ENCODE results near the gene BIN1. TPM values are rescaled to one million over a fixed set of nuclear protein-coding genes. Genes with fewer than 3 reads are reported as not detected.
A peak's percentile ranks its signal among the peaks of the same experiment; 100 is the strongest.

The BIN1 gene
- total and polyA plus RNA-seq, 8 donors, result 32.0 to 98.7 (median 76.7) TPM

DNA sequence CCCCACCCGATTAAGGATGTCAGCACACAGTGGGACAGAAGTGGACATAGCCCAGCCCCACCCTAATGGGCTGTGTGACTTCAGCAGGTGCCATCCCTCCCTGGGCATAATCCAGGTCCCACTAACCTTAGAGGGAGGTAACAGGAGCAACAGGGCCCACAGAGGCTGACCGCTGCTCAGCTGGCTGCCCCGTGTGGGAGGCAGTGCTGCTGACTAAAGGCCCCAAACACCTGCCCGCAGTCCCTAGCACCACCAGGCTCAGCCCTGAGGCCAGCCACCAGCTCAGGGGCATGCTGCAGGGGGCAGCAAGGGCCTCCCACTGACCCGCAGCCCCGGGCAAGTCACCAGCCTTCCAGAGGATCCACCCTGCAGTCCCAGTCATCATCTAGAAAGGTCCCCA lies 14.6 kb downstream of the BIN1 start:
- Histone ChIP-seq H3K27me3 (no peaks in the 10 kb centered on the region), H3K4me3 (no peak overlapping the region), H3K9me3 (no peaks in the 10 kb centered on the region), H3K4me1 (peaks cover 10 to 28% of the 10 kb centered on the region in 2 donors), H3K27ac (no peak overlapping the region), H3K36me3 (no peaks in the 10 kb centered on the region)
- TF ChIP-seq, protein P1, sequence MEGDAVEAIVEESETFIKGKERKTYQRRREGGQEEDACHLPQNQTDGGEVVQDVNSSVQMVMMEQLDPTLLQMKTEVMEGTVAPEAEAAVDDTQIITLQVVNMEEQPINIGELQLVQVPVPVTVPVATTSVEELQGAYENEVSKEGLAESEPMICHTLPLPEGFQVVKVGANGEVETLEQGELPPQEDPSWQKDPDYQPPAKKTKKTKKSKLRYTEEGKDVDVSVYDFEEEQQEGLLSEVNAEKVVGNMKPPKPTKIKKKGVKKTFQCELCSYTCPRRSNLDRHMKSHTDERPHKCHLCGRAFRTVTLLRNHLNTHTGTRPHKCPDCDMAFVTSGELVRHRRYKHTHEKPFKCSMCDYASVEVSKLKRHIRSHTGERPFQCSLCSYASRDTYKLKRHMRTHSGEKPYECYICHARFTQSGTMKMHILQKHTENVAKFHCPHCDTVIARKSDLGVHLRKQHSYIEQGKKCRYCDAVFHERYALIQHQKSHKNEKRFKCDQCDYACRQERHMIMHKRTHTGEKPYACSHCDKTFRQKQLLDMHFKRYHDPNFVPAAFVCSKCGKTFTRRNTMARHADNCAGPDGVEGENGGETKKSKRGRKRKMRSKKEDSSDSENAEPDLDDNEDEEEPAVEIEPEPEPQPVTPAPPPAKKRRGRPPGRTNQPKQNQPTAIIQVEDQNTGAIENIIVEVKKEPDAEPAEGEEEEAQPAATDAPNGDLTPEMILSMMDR (IDR thresholded peaks at IDR 0.05), result no peak
- ATAC-seq (no peak), DNase-seq (peak in 1 of 4 donors; percentile 63)
- intact Hi-C loops (cut with DNase I), result no loop called here

DNA sequence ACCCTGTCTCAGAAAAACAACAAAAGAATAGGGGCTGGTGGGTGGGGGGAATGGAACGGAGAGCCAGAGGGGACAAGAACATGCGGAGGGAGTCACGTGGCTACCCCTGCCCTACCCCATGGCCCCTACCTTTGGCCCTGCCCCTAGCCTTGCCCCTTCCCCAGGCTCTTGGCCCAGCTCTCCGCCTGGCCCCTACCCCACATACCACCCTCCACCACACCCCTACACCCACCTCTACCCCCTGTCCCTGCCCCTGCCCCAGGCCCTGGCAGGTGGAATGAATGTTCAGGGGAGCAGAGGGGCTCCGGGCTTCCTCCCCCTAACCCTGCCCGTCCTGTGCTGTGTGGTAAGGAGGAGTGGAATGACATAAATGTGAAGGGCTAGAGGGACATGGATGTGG lies 15.1 kb downstream of the BIN1 start:
- ATAC-seq (no peak), DNase-seq (peak in 1 of 4 donors; percentile 53)
- Histone ChIP-seq H3K36me3 (no peaks in the 10 kb centered on the region), H3K4me1 (peaks cover 14 to 32% of the 10 kb centered on the region in 2 donors), H3K27ac (no peak overlapping the region), H3K4me3 (no peak overlapping the region), H3K27me3 (no peaks in the 10 kb centered on the region), H3K9me3 (no peaks in the 10 kb centered on the region)
- TF ChIP-seq, protein P1 (IDR thresholded peaks at IDR 0.05), result no peak
- intact Hi-C loops (cut with DNase I), result no loop called here

DNA sequence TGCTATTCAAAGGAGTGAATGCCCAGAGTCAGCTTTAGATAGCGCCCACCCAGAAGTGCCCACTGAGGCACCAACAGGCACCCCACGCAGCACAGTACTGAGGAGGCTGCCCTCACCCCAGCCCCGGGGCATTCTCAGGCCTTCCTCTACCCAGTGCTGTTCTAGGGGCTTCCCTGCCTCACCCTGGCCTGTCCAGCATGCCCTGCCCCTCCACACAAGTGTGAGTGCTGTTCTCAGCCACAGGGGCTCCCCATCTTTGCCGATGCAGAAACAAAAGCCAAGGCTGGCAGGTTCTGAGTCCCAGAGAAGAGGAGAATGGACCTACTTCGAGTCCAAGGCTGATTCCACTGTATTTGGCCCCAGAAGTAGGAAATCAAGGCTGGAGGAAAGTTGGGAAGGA lies 15.8 kb downstream of the BIN1 start:
- no peak overlapping the region for H3K27ac ChIP-seq
- no peaks in the 10 kb centered on the region for H3K27me3 ChIP-seq
- ATAC-seq, result no peak
- H3K36me3 ChIP-seq, result no peaks in the 10 kb centered on the region
- H3K4me3 ChIP-seq, result no peak overlapping the region
- TF ChIP-seq, protein P1 (IDR thresholded peaks at IDR 0.05), result no peak
- DNase-seq, result peak in 1 of 4 donors; percentile 49
- H3K9me3 ChIP-seq, result no peaks in the 10 kb centered on the region
- peaks cover 16 to 40% of the 10 kb centered on the region in 2 donors for H3K4me1 ChIP-seq
- intact Hi-C loops (cut with DNase I), result no loop called here

DNA sequence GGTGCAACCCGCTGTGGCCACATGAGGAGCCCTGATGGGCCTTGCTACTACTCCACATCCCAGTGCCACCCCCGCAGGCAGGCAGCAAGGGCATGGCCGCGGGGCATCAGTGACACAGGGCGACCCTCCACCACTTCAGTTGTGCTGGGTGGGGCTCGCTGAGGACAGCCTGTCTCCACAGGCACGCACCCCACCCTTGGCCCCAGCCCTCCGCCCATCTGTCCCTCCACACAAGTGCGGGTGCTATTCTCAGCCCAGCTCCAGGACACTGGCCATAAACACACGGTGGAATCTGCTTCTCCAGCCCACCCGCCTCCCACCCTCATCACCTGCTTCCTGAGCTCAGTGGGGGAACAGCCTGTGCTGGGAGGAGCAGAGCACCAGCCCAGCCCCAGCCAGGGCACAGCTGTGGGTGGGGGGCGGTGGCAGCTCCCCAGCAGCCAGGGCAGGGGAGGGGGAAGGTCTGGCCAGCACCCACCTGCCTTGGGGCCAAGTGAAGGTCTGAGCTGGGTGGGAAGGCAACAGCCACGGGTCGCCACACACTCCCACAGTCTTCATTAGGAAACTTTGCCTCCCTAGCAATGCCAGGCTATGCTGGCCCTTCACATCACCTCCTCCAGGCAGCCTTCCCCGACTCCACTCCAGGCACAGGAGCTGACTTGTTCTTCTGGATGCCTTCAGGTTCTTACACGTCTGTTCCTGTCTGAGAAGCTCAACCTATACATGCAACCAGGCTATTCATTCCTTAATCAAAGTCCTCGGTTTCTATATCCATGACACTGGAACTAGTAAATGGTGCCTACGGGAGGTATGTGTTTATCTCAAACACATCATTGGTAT lies 16.5 kb downstream of the BIN1 start:
- no peaks in the 10 kb centered on the region for H3K36me3 ChIP-seq
- intact Hi-C loops (cut with DNase I), result no loop called here
- TF ChIP-seq, protein P1 (IDR thresholded peaks at IDR 0.05), result no peak
- DNase-seq, result peak in 1 of 4 donors; percentile 80
- H3K9me3 ChIP-seq, result no peaks in the 10 kb centered on the region
- H3K27ac ChIP-seq, result no peak overlapping the region
- no peak overlapping the region for H3K4me3 ChIP-seq
- peaks cover 20 to 46% of the 10 kb centered on the region in 2 donors for H3K4me1 ChIP-seq
- no peaks in the 10 kb centered on the region for H3K27me3 ChIP-seq
- no peak for ATAC-seq

DNA sequence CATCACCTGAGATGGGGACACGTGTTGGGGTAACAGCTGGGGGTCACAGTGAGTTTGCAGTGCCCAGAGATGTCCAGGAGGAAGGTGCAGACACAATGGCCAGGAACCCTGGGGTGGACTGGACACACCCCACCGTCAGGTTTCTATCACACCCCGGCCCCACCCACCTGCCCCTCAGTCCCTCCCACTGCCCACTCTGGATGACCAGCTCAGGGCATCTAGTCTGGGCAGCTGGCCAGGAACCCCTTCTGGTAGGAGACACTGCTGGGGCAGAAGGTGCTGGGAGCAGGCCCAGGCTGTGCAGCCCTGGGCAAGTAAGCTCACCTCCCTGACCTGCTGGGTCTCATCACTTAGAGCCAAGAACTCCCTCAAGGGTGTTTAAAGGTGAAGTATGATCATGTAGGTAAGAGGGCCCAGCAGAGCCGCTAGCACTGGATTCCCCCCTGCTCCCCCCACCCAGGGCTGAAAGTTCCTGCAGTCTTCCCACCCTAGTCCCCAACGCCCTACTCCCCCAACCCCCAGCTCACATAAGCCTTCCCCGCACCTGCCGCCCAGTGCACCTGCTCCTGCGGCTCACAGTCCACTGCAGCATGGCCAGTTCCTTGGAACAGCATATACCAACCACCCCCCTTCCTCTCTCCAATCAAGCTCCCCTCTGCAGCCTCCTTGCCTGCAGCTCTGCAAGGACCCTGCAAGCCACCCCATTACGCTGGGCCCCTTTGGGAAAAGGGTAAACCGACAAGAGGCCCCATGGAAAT lies 17.3 kb downstream of the BIN1 start:
- H3K36me3 ChIP-seq, result no peaks in the 10 kb centered on the region
- peaks cover 23 to 46% of the 10 kb centered on the region in 2 donors for H3K4me1 ChIP-seq
- H3K9me3 ChIP-seq, result no peaks in the 10 kb centered on the region
- H3K4me3 ChIP-seq, result no peak overlapping the region
- H3K27ac ChIP-seq, result no peak overlapping the region
- no peak for ATAC-seq
- TF ChIP-seq, protein P1 (IDR thresholded peaks at IDR 0.05), result no peak
- DNase-seq, result peak in 1 of 4 donors; percentile 69
- no peaks in the 10 kb centered on the region for H3K27me3 ChIP-seq
- intact Hi-C loops (cut with DNase I), result no loop called here
